ENCODE measurements around the gene OVAAL.
"Not testable (repeated sequence)": the region's sequence is repeated elsewhere in the genome, so short reads cannot be mapped to it uniquely, and the experiment has no call there.

OVAAL gene

DNA sequence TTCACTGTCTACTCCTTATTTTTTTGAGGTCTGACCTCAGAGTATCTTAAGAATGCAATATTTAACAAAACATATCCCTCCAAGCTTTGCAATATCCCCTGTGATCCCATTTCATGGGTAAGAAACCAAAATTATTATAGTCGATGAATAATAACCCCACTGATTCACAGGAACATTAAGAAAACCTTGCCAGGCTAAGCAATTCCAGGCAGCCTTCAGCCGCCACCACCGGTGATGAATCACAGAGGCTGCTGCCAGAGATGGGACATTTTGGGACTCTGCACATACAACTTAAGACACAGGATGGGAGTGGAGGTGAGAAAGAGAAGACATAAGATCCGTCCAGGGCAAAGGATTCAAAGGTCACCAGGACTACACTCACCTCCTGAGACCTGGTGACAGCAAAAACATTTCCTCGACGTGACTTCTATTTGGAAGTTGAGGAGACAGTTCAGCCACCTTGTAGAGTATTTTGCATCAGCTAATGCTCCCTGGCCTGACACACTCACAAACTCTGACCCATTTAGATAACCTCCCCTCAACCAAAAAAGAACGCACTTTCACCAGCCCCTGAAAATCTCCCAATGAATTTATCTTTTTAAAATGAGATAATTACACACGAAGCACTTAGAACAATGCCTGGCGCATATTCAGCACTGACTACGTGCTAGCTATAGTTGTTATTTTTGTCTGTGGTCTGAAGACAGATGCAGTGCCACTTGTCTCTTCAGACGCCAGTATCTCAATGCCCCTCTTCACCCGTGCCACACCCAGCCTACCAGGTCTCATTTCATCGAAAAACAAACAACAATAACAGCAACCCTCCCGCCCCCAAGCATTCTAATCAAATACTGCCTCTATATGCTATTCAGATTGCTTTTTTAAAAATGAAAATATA is 17.8 kb upstream of the OVAAL start:
- DNase-seq = no peak

DNA sequence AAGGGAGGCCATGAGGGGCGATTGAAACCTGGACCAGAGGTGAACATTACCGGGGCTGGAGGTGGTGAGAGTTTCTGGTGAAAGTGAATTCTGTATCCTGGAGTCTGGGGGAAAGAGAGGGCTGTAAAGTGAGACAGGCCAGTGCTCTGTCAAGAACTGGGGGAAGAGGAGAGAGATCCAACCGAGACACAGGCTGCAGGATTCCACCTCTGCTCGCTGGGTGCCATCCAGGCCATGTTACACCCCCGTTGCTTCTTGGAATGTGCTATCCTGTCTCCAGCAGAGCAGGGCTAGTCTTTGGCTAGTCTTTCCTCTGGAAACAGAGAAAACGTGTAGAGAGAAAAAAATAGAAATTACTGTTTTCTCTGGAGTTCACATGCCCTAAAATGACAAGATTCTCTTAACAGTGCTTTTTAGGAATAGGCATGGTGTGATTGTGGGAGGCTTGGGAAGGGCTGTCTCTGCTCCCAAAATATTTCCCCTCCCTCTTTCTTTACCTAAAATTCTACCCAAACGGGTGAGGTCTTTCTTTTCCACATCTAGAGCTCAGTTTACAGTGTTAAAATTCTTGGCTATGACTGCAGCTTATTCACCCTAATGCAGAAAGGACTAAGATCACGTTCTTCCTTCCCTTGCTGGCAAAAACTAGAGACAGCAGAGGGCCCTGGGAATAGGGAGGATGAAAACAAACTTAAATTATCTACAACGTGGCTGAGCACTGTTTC is 16.5 kb upstream of the OVAAL start:
- no peak for DNase-seq

DNA sequence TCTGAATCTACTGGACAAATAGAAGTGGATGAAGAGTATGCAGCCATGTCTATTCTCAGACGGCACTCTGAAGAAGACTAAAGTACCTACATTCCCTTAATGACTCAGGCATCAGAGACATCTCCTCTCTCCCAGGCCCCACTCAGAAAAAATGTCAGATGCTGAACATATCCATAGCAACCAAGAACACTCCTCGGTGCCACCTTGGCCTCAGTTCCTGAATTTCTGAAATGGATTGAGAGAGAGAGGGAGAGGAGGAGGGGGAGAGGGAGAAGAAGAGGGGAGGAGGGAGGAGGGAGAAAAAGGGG is 16.0 kb upstream of the OVAAL start:
- DNase-seq = no peak

DNA sequence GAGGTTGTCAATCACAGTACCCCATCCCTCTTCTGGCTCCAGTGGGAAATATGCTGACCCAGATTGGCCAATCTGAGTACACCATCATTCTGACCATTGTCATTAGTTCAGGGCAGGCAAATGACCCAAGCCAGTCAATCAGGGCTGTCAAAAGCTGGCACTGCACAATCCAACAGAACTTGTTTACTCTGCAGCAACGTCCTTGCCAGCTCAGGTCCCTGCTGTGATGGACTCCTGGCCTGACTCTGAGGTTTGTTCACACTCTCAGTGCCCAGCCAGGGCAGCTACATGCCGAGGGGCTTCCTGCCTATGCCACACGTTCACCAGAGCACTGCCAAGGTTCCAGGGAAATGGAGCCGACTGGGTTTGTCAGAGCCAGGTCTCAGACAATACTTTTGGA is 14.7 kb upstream of the OVAAL start:
- DNase-seq = no peak

DNA sequence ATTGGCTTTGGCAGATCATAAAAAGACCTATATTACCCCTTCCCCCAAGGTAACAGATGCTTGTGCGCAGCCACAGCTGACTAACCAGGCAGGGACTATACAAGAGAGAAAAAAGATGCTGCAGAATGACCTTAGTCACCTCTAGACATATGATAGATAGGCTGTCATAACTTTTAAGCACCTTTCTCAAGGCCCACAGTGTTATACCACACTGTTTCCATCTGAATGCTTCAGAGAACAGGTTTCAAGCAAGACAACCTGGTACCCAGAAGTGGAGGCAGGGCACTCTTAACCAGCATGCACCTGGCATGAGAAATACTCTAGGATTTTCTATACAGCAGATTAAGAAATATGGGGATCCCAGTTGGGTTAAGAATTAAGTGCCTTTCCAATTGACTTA is 12.8 kb upstream of the OVAAL start:
- DNase-seq = no peak

DNA sequence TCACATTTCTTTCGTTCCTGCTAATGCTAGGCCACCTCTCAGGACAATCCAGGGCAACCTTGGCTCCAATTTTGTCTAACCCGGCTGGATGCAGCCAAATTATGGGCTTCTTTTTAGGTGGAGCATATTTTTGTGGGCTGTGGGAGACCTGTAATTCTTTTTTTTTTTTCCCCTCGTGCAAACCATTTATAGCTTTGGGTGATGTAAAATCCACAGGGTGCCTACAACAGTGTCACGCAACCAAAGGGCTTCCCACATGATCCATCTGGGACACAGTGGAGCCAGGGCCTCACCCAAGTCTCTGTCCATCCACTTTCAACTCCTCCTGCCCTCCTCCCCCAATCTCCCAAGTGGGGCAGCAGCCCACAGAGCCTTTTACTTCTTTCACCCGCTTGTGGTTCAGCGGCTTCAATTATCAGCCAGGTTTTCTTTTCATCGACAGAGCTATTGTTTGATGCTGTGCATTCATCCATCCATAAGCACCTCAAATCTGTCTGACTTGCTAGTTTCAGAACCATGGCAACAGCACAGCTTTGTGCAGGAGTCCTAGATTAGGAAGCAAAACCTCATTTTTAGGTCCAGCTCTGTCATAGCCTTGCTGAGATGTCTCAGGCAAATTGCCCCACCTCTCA is 10.0 kb upstream of the OVAAL start:
- DNase-seq = no peak

DNA sequence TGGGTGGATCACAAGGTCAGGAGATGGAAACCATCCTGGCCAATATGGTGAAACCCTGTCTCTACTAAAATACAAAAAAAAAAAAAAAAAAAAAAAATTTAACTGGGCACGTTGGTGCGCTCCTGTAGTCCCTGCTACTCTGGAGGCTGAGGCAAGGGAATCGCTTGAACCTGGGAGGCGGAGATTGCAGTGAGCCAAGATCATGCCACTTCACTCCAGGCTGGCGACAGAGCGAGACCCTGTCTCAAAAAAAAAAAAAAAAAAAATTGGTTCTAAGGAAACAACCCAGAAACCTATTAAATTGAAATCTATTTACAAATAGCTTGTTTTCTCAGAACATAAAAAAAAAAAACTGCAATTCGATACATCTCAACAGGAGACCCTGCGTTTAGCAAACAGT is 9.0 kb upstream of the OVAAL start:
- DNase-seq = not testable (repeated sequence)

DNA sequence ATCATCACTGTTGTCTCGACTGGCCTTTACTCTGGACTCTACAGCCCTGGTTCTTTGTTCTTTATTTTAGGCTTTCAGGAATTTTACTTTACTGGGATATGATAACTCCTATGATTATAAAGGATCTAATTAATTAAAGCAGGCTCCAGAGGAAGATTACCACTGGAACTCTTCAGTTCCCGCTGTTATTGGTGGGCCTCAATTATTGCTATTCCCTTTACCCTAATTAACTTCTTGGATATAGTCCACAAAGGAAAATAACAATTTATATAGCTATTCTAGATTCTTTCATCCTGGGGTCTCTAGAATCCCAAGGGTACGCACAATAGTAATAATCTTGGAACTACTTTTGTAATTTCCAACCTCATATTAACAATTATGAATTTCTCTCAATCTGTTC is 8.5 kb upstream of the OVAAL start:
- no peak for DNase-seq

DNA sequence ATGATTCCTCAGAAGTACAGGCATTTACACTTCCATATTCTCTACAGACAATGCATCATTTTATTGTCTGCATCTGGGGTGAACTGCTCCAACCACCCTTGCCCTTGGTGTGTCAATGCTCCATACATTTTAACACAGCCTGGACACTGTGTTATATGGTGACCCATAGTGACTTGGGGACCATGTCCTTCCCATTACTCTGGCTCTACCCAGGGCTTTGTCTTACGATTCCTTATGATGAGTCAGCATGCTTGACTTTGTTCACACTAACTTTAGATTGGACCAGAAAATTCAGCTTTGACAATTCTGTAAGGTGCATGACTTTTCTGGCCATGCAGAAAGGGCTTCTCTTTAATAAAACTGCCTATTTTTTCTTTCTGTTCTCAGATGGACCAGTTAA is 6.8 kb upstream of the OVAAL start:
- DNase-seq = no peak

DNA sequence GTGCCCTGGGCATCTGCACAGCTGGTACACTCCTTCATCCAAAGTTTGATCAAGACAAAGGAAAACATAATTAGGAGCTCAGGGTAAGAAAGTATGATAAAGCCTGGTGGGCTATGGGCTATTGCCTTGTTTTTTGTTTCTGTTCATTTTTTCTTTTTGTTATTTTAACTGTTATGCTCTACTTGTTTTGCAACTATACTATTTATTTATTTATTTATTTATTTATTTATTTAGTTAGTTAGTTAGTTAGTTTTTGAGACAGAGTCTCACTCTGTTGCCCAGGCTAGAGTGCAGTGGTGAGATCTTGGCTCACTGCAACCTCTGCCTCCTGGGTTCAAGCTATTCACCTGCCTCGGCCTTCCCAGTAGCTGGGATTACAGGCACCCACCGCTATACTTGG is 5.7 kb upstream of the OVAAL start:
- DNase-seq = not testable (repeated sequence)

DNA sequence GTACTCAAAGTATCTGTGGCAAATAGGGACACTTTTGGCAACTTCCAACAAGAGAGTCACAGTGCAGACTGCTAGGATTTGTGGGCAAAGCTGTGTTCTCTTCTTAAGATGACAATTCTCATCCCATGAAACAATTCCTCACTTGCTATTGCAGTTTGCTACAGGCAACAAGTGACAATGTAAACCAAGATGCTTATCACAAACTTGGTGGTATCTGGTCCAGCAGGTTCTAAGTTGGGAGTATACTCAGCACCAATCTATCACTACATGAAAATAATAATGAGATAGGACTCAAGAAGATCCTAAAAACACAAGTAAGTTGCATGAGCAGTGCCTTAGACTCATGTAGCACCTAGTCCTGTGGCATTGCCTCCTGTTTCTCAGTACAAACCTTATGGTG is 3.4 kb upstream of the OVAAL start:
- DNase-seq = no peak

DNA sequence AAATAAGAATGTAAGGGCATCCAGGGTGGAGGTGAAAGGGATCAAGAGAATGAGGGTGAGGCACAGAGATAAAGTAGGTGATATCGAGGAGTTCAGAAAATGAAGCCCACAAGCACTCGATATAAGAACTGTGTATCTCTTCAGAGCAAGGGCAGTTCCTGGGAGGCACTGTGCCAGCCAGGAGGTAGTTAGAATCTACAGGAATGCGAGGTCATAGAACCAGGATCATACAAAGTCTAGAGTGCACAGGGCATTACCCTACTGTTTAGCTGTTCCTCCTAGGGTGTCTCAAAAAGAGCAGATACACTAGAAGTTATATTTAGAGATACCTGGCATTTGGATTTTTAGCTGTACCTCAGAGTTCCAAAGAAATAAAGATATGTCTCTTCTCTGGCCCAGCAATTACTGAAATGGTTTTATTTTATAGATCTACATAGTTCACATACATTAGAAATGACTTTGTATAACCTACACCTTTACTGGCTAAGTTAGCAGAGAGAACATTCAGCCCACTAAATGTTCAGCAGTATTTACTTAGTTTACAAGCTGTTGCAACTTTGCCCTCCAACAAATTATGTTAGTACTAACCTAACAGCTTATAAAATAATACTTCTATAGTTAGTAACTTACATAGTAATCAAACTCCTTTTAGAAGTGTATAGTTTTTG is 1.6 kb downstream of the OVAAL start:
- no peak for DNase-seq

DNA sequence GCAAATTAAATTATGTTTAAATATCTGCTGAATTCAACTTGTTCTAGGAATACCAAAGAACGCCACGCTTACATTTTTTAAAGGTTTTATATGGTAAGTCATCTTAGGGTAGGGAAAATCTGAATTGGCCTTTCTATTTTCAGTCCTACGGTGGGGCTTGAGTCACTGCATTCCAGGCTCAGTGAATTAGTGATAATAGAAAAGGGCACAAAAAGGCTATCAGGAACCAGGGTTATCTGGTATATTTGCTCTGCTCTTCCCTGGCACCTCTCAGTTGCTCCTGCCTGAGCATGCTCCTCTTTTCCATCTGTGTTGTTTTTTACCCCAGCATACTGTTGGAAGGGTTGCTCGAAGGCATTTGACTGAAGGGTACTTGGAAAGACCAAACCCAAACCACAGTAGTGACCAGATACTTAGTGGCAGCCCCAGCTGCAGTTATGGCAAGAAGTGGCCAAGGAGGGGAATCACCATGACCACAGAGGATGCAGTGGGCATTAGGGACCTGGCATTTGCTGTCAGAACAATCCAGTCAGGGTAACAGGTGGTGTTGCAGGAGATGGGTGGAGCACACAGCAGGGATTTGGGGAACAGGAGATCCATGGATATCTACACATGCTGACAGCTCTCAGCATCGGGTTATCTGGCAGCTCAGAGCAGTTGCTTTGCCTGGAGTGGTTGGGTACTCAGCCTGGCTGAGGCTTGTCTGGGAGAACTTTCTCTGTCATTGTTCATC is 2.3 kb downstream of the OVAAL start:
- DNase-seq = no peak

DNA sequence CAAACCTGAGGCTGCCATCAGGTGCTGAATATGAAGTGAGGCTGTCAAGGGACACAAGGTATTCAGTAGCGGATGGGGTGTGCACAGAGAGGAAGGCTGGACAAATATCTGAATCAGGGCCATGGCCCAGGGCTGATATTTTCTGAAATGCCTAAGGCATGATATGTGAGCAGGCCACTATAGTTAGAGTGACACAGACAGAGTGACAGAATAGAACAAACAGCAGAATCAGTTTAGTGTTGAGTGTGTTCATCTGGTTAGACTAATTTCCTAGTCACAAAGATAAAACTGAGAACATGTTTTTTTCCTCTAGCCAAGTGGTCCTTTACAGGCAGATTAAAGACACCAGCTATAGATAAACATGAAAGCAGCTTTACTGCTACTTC is 3.9 kb downstream of the OVAAL start:
- DNase-seq = no peak

DNA sequence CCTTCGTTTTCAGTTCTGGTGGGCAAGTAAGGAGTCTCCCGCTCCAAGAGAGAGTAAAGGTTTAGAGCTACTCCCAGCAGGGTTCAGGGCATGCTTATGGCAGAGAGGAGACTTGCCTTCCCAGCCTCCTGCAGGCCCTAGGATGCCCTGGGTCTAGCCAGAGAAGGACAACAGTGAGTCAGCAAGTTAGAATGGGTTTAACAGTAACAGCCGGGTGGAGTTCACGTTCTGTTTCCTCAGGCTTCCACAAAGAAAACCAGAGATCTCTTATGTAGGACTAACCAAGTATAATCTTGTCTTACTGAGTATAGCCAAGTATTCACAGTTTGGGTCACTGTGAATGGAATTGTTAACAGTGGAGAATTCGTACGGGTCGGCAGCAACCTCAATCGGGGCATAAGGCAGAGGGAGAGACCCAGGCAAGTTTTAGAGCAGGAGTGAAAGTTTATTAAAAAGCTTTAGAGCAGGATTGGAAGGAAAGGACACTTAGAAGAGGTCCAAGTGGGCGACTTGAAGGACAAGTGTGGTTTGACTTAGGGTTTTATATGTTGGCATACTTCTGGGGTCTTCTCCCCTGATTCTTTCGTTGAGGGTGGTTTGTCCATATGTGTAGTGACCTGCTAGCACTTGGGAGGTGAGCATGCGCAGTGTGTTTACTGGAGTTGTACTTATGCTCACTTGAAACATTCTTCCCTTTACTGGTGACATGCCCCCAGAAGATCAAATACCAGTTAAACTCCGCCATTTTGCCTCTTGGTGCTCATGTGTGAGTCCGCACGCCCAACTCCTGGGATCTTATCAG is 4.5 kb downstream of the OVAAL start:
- DNase-seq = no peak

DNA sequence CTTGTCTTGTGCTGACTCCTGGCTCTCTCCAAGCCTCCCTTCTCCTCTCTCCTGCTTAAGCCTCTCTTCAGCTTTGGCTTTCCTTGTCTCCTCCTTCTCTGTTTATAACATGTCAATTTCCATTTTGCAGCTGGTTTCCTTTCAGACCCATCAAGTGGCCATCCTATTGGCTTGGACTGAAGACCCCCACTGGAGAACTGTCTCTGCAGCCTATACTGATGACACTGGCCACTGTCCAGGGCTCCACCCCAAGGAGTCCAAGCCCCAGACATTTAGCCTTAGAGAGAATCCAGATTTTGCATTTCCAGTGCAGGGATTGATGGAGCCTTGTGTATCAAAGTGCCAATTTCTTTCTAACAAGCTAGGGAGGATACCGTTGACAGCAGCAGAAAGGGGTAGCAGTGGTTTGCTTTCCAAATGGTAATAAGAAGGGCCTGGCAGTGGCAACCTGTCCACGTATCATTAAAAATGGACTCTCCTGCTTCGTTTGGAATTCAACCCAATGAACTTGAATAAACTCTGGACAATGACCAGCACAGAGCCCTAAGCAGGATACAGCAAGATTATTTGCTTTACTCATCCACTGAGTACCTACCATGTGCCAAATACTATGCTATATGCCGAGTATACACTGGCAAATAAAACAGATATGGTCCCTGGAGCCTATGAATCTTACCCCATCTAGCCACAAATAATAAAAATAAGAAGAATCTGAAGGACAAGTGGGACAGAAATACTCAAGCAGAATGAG is 6.5 kb downstream of the OVAAL start:
- no peak for DNase-seq

DNA sequence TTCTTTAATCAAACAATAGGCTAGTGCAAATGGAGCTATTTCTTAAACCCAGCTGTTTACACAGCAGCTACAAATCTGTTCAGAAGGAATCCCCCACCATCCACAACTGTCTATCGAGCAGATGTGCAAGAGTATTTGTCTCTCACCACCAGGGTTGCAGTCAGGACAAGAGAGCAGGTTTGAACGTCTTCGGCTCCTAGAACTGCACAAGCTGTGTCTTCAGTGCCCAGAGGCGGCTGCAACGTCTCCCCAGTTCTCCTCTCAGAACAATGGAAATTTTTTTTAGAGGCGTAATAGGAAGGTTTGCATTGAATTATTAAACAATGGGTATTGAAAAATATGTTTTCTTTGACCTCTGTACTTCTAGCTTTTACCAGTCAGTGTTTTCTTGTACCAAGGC is 7.3 kb downstream of the OVAAL start:
- DNase-seq = no peak

DNA sequence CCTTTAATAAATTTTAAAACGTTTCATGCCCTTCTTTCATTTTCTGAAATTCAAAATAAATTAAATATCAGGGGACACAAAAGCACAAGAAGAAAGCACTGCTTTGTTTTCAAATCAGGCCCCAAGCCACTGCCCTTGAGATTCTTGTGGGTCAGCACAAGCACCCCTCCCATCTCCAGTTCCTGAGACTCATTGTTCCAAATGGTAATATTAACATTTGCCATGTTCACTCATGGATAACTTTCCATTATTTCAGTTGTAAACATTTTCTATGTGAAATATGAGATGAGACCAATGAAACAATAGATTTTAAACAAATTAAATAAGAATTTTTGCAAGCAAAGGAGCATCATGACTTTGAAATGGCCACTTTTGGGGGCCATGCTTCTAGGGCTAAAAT is 7.7 kb downstream of the OVAAL start:
- DNase-seq = no peak

DNA sequence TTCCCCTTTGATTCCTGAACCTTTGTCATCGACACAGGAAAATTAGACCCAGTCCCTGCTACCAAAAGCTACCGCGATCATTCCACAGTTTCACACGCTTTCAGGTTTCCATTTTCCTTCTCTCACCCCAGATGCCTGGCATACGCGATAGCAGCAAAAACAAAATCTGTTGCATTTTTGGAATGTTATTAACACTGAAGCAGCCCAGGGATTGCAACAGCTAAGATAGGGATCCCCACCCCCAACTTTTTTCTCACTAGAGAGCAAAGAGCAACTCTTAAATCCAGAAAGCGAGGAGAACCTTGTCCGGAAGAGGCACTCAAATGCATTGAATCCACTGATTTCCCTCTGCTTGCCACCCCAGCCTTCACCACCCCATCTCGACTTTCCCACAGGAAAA is 8.9 kb downstream of the OVAAL start:
- DNase-seq = no peak

DNA sequence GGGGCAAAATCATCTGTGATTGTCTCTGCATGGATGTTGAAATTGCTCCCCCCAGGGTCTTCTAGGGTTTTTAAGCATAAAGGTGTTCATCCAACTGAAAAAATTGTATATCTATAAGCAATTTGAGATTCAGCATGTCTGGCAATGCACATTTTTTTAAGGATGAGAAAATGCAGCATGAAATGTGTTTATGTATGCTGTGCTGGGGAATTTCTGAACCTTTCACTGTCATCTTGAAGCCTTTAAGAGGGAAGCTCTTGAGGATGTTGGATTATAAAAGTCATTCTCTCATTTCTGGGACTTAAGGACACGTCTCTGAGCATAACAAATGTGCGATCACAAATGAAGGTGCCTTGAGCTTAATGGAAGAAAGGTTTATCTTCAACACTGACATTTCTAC is 9.4 kb downstream of the OVAAL start:
- DNase-seq = no peak

All from right kidney (tissue), 1 donor.